Measurements from ENCODE around the gene SRPRB.

- no peak for TF ChIP-seq POLR2AphosphoS5 (IDR thresholded peaks at IDR 0.05; ENCODE audit: low read depth, low read length)
- TF ChIP-seq POLR2A (IDR thresholded peaks at IDR 0.05; ENCODE audit: low read depth, low read length) = no peak
- TF ChIP-seq TAF1 (IDR thresholded peaks at IDR 0.05; ENCODE audit: borderline replicate concordance, low read depth, low read length) = no peak
Measured at GRCh38 chr3:133840055-133840737, 34.6 kb downstream of the SRPRB start.
